Measurements from ENCODE around the gene RPS13.
"Not testable (repeated sequence)": the region's sequence is repeated elsewhere in the genome, so short reads cannot be mapped to it uniquely, and the experiment has no call there.

The RPS13 gene

DNA sequence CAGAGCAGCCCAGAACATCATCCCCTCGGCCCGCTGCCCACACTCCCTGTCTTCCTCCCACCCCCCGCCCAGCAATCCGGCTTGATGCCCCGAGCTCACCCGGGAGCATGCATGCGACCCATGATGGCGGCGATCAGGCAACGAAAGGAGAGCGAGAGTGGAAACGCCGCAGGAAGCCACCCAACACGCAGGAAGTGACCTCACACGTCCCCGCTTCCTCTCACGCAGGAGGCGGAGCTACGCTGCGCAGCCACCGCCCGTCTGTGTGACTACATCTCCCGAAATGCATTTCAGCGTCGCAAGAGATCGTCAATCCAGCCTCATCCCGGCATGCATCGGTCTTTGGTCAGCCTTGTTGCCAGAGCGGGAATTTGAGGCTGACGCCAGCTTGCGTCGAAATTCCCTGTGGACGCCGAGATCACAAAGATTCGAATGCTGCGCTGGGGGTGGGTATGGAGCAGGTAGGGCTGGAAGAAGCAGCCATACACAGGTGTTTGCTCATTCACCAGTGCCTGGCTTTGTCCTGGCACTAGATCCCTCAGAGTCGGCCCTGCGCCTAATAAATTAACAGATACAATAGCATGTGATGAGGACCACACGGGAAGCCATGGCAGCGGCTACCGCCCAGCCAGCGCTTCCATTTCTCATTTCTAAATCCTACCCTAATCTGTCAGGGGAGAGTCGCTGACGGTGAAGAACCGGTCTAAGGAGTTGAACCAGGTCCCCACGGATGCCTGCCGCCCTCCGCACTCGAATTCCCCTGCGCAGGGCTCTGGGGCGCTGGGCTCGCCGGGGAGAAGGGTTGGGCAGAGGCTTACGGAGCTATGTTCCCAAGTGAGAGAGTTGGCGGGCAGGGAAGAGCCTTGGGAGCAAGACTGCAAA lies at the start of gene RPS13:
Gene RPS13 (minus strand): TSS at position 148 of the 882 bp plus-strand sequence. CDS start 26 bp downstream, at position 122.
- peak; percentile 45 to 99 (median 97) for DNase-seq

GRCh38 chr11:17121981-17122380 lies 44.5 kb upstream of the RPS13 start:
- DNase-seq = no peak

DNA sequence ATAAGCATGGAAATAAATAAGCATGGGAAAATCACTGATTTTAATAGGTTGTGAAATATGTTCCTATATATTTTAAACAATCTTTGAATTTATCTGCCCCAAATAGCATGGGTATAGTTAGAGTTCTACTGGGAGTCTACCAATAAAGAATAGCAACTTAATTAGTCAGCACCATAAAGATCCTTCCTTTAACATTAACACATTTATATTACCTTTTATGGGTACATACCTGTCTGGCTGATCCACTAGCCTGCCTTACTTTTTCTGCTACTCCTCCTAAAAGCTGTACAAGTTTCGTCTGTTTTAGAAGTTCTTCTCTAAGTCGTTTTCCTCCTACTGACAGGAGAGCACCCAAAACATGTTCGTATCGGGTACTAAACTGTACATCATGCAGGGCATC lies 39.8 kb upstream of the RPS13 start:
- DNase-seq = no peak

DNA sequence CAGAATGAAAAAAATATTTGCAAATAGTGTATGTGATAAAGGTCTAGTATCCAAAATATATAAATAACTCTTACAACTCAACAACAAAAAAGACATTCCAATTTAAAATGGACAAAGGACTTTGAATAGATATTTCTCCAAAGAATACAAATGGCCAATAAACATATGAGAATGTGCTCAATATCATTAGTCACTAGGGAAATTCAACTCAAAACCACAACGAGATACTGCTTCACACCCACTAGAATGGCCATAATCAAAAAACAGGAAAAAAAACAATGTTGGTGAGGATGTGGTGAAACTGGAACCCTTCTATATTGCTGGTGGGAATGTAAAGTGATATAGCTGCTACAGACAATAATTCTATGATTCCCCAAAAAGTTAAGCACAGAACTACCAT lies 38.6 kb upstream of the RPS13 start:
- DNase-seq = no peak

GRCh38 chr11:17107745-17108144 lies 30.3 kb upstream of the RPS13 start:
- DNase-seq = not testable (repeated sequence)

DNA sequence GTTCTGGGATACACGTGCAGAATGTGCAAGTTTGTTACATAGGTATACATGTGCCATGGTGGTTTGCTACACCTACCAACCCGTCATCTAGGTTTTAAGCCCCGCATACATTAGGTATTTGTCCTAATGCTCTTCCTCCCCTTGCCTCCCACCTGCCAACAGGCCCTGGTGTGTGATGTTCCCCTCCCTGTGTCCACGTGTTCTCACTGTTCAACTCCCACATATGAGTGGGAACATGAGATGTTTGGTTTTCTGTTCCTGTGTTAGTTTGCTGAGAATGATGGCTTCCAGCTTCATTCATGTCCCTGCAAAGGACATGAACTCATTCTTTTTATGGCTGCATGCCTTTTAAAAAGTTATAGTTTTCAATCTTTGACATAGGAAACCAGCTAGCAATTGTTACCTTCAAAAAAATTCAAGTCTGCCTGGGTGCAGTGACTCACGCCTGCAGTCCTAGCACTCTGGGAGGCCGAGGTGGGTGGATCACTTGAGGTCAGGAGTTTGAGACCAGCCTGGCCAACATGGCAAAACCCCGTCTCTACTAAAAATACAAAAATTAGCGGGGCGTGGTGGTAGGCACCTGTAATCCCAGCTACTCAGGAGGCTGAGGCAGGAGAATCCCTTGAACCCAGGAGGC lies 28.1 kb upstream of the RPS13 start:
- not testable (repeated sequence) for DNase-seq

DNA sequence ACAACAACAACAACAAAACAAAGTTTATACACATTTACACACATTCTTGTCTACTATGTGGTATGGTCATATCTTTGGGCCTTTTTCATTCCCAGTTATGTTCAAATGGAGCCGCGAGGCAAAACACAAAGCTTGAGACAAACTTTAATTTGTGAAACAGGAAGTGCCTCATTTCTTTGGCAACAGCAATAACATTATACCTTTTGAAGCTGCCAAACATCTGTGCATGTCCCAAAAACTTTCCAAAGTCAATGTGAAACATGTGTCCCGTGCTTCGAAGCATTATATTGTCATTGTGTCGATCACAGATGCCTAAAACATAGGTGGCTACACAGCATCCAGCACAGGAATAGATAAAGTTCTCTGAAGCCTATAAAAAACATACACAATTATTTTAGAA lies 25.0 kb upstream of the RPS13 start:
- DNase-seq = no peak

- no peak for DNase-seq
Observed at GRCh38 chr11:17098658-17099057, 21.2 kb upstream of the RPS13 start.

GRCh38 chr11:17098038-17098437 lies 20.6 kb upstream of the RPS13 start:
- DNase-seq = no peak

DNA sequence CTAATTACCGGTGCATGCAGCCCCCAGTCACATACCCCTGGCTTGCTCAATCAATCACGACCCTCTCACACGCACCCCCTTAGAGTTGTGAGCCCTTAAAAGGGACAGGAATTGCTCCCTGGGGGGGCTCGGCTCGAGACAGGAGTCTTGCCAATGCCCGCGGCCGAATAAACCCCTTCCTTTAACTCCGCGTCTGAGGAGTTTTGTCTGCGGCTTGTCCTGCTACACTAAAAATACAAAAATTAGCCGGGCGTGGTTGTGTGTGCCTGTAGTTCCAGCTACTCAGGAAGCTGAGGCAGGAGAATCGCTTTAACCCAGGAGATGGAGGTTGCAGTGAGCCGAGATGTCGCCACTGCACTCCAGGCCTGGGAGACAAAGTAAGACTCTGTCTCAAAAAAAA lies 8.5 kb upstream of the RPS13 start:
- not testable (repeated sequence) for DNase-seq

GRCh38 chr11:17077240-17077519 lies 287 bp downstream of the RPS13 start:
- peak in 10 of 56 donors; percentile 50 to 82 (median 62) for DNase-seq

GRCh38 chr11:17076517-17077239 lies 789 bp downstream of the RPS13 start:
- no peak for DNase-seq

DNA sequence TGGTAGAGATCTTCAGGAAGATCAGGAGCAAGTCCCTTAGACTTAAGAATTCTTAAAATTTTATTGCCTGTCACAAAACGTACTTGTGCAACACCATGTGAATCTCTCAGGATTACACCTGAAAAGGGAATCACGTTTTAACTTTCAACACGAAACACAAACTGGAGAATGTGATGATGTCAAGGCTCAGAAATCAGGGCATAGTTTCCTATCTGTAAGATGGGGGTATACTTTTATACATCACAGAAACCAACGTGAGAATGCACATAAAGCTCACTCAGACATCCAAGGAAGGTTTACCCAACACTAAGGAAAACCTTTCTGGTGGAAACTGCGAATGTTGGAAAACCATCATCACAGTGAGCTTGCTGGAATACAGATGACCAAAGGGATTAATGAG lies 2.0 kb downstream of the RPS13 start:
- no peak for DNase-seq

- no peak for DNase-seq
Observed at GRCh38 chr11:17073370-17074027, 4.0 kb downstream of the RPS13 start.

DNA sequence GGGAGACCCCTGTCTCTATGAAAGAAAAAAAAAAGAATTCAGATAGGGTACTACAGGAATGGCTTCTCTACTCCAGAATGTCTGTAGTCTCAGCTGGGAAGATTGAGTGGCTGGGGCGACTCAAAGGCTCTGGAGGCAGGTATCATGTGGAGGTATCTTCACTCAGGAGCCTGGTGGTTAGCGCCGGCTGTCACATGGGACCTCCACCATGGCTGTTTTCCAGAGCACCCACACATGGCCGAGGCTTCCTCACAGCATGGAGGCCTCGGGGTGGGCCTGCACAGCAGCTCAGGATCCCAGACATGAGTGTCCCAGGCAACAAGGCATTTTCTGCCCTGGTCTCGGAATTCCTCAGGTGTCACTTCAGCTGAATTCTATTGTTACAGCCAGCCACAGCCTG lies 10.1 kb downstream of the RPS13 start:
- no peak for DNase-seq

- DNase-seq = peak in 11 of 56 donors; percentile 4 to 34 (median 22)
Observed at GRCh38 chr11:17066691-17067090, 10.8 kb downstream of the RPS13 start.

- DNase-seq = peak in 37 of 56 donors; percentile 6 to 67 (median 33)
Observed at GRCh38 chr11:17063171-17064002, 14.1 kb downstream of the RPS13 start.

DNA sequence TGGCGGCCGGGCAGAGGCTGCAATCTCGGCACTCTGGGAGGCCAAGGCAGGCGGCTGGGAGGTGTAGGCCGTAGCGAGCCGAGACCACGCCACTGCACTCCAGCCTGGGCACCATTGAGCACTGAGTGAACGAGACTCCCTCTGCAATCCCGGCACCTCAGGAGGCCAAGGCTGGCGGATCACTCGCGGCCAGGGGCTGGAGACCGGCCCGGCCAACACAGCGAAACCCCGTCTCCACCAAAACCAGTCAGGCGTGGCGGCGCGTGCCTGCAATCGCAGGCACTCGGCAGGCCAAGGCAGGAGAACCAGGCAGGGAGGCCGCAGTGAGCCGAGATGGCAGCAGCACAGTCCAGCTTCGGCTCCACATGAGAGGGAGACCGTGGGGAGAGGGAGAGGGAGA lies 26.3 kb downstream of the RPS13 start:
- DNase-seq = not testable (repeated sequence)

GRCh38 chr11:17048491-17048890 lies 29.0 kb downstream of the RPS13 start:
- DNase-seq = not testable (repeated sequence)

GRCh38 chr11:17046690-17047089 lies 30.8 kb downstream of the RPS13 start:
- DNase-seq = no peak

All from amygdala (tissue), 56 donors.